Endothelial cell (in vitro differentiated cells): ENCODE data around the gene GLI2. TPM values are rescaled to one million over a fixed set of nuclear protein-coding genes. Genes with fewer than 3 reads are reported as not detected.

Experiments
- DNase-seq: peaks from one replicate; pipeline ENCODE4 v3.0.0; 2021; ENCODE audit warnings: low spot score
- H3K27ac Mint-ChIP-seq: one replicate; pipeline ENCODE4 v1.8.0; 2021; ENCODE audit warnings: mixed read lengths, inconsistent platforms; ENCODE audit not compliant: unreplicated experiment
- H3K27me3 Mint-ChIP-seq: one replicate; pipeline ENCODE4 v1.8.0; 2021; ENCODE audit warnings: mild to moderate bottlenecking, moderate library complexity, mixed read lengths, inconsistent platforms; ENCODE audit not compliant: unreplicated experiment
- H3K36me3 Mint-ChIP-seq: one replicate; pipeline ENCODE4 v1.8.0; 2021; ENCODE audit warnings: mild to moderate bottlenecking, low read depth, mixed read lengths, inconsistent platforms; ENCODE audit not compliant: unreplicated experiment
- H3K4me1 Mint-ChIP-seq: one replicate; pipeline ENCODE4 v1.8.0; 2021; ENCODE audit warnings: mild to moderate bottlenecking, mixed read lengths, inconsistent platforms; ENCODE audit not compliant: unreplicated experiment
- H3K4me3 Mint-ChIP-seq: one replicate; pipeline ENCODE4 v1.8.0; 2021; ENCODE audit warnings: mild to moderate bottlenecking, mixed read lengths, inconsistent platforms; ENCODE audit not compliant: unreplicated experiment
- H3K9me3 Mint-ChIP-seq: one replicate; pipeline ENCODE4 v1.8.0; 2021; ENCODE audit warnings: mixed read lengths, inconsistent platforms; ENCODE audit not compliant: unreplicated experiment
- CTCF ChIP-seq: fragments of 200-600 bp; sonication (generic); IDR thresholded peaks from one replicate; pipeline ENCODE4 v1.5.0; 2021; ENCODE audit warnings: antibody characterized with exemption; ENCODE audit not compliant: unreplicated experiment
- total RNA-seq: library from RNA; stranded (reverse); fragmentation: NEBNext Ultra II Directional; extraction: Animal tissue kit (Norgen Biotek cat#: 25700); gene quantifications from one replicate; pipeline ENCODE4 v1.2.1, GENCODE V29; 2021; ENCODE audit not compliant: unreplicated experiment

GLI2 gene
- total RNA-seq, 1 donor from 2014 or later: 1.2 TPM

GRCh38 chr2:120758181-120759144, 22.8 kb downstream of the GLI2 start:
- Mint-ChIP-seq H3K9me3 (no peaks in the 10 kb centered on the region), H3K4me3 (no peak overlapping the region), H3K36me3 (no peaks in the 10 kb centered on the region), H3K4me1 (peaks cover 27% of the 10 kb centered on the region), H3K27ac (no peak overlapping the region), H3K27me3 (no peaks in the 10 kb centered on the region)
- no peak for DNase-seq
- TF ChIP-seq CTCF: no peak

- H3K27ac Mint-ChIP-seq: no peak overlapping the region
- no peaks in the 10 kb centered on the region for H3K9me3 Mint-ChIP-seq
- no peaks in the 10 kb centered on the region for H3K36me3 Mint-ChIP-seq
Measured at GRCh38 chr2:120759543-120760331, 24.1 kb downstream of the GLI2 start.

GRCh38 chr2:120760446-120761135, 24.9 kb downstream of the GLI2 start:
- no peak for DNase-seq
- H3K27me3 Mint-ChIP-seq: no peaks in the 10 kb centered on the region
- H3K27ac Mint-ChIP-seq: no peak overlapping the region
- H3K36me3 Mint-ChIP-seq: no peaks in the 10 kb centered on the region
- no peaks in the 10 kb centered on the region for H3K9me3 Mint-ChIP-seq
- H3K4me1 Mint-ChIP-seq: peaks cover 30% of the 10 kb centered on the region
- no peak for TF ChIP-seq CTCF
- H3K4me3 Mint-ChIP-seq: no peak overlapping the region

More at GRCh38 chr2:120759543-120760331, 24.1 kb downstream of the GLI2 start:
- Mint-ChIP-seq H3K4me3 (no peak overlapping the region), H3K27me3 (no peaks in the 10 kb centered on the region), H3K4me1 (peaks cover 23% of the 10 kb centered on the region)
- DNase-seq: no peak
- TF ChIP-seq CTCF: no peak

- Mint-ChIP-seq H3K27me3 (peaks cover 4% of the 10 kb centered on the region), H3K27ac (no peak overlapping the region), H3K4me1 (peaks cover 37% of the 10 kb centered on the region), H3K4me3 (no peak overlapping the region), H3K9me3 (no peaks in the 10 kb centered on the region), H3K36me3 (no peaks in the 10 kb centered on the region)
- no peak for DNase-seq
- TF ChIP-seq CTCF: no peak
Measured at GRCh38 chr2:120761164-120761861, 25.6 kb downstream of the GLI2 start.
